H1 (cell line): Measurements from ENCODE around the gene URAD. TPM values are rescaled to one million over a fixed set of nuclear protein-coding genes. Genes with fewer than 3 reads are reported as not detected.

Experiments used
- HDAC2 ChIP-seq, 2 experiments: fragments of 300-600 bp in 1 of 2; sonication (generic) in 1 of 2; IDR thresholded peaks; 2 replicates each; pipeline ENCODE4 v1.6.1; 2011 to 2012; ENCODE audit warnings: low read depth in 2 of 2, low read length in 2 of 2, mild to moderate bottlenecking in 2 of 2, moderate library complexity in 2 of 2, borderline replicate concordance in 1 of 2, inconsistent platforms in 1 of 2
- PHF8 ChIP-seq: fragments of 200-600 bp; sonication (generic); conservative IDR thresholded peaks from 2 replicates; pipeline ENCODE4 v1.7.1; 2012; ENCODE audit warnings: low read depth, mild to moderate bottlenecking, inconsistent platforms, low read length, moderate library complexity
- TBP ChIP-seq: IDR thresholded peaks from 2 replicates; pipeline ENCODE4 v1.6.1; 2011; ENCODE audit warnings: low read depth, low read length, improper control_type of control experiment
- polyA plus RNA-seq, 7 experiments: library from polyadenylated mRNA; depleted of rRNA in 3 of 7; stranded (reverse) in 5 of 7; unstranded in 2 of 7; fragments of >200 nt in 5 of 7; fragments of 200-250 nt in 2 of 7; gene quantifications; 1 replicate in 5 of 7; 2 replicates in 1 of 7; 4 replicates in 1 of 7; pipeline versions ENCODE4 v1.2.1 to v1.2.3, GENCODE V29; 2011 to 2013; ENCODE audit warnings: missing spikeins in 2 of 7, mixed read lengths in 2 of 7
- total RNA-seq: library from RNA; stranded (reverse); fragmentation: NEBNext Ultra II Directional; extraction: Animal tissue kit (Norgen Biotek cat#: 25700); gene quantifications from 2 replicates; pipeline ENCODE4 v1.2.1, GENCODE V29; 2021
- TF ChIP-seq, protein P1 (sequence below), 3 experiments: IDR thresholded peaks; 1 replicate in 2 of 3; 2 replicates in 1 of 3; pipeline versions ENCODE4 v1.5.1 to v1.6.1; 2011; ENCODE audit warnings: low read length in 3 of 3, mild to moderate bottlenecking in 3 of 3, inconsistent platforms in 2 of 3, low read depth in 1 of 3, moderate library complexity in 1 of 3; ENCODE audit not compliant: insufficient read depth in 1 of 3; ENCODE audit errors: control extremely low read depth in 1 of 3

URAD gene
- total and polyA plus RNA-seq, 2 of the 8 experiments (the other 6 are each of a cell fraction or from before 2014, with no cell fraction given), result not detected

DNA sequence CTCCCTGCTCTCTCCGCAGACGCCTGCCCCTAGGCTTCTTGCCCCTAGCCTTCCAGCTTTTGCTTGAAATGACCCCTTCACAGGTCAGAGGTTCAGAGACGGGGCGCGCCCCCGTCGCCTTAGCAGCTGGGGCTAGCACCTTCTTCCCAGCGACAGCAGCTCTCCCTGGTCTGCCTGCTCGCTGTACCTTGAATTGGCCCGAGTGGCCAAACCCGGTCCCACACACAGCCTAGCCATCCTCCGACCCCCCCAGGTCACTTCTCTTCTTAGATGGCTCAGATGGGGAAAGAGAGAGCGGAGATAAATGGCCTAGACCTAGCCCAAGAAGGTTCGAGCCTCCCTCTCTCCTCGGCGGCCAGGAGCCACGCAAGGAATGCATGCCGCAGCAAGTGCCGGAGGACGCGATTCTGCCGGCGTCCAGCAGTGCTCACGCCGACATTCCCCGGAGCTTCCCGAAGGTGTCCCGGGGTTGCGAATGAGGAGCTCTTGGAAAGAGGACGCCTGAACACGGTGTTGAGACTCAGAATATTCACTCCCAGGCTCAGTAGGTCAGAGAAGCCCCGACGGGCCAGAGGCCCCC is 20.7 kb downstream of the URAD start (continued):
- TF ChIP-seq, protein P1, sequence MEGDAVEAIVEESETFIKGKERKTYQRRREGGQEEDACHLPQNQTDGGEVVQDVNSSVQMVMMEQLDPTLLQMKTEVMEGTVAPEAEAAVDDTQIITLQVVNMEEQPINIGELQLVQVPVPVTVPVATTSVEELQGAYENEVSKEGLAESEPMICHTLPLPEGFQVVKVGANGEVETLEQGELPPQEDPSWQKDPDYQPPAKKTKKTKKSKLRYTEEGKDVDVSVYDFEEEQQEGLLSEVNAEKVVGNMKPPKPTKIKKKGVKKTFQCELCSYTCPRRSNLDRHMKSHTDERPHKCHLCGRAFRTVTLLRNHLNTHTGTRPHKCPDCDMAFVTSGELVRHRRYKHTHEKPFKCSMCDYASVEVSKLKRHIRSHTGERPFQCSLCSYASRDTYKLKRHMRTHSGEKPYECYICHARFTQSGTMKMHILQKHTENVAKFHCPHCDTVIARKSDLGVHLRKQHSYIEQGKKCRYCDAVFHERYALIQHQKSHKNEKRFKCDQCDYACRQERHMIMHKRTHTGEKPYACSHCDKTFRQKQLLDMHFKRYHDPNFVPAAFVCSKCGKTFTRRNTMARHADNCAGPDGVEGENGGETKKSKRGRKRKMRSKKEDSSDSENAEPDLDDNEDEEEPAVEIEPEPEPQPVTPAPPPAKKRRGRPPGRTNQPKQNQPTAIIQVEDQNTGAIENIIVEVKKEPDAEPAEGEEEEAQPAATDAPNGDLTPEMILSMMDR (IDR thresholded peaks at IDR 0.05; ENCODE audit: control extremely low read depth in 1 of 3, insufficient read depth in 1 of 3, low read depth in 1 of 3, low read length in 3 of 3), result no peak
- TF ChIP-seq TBP (no peak), PHF8 (no peak), HDAC2 (IDR thresholded peaks at IDR 0.05; ENCODE audit: borderline replicate concordance in 1 of 2, low read depth in 2 of 2, low read length in 2 of 2) (no peak)
